ENCODE data around the gene POFUT1. TPM values are rescaled to one million over a fixed set of nuclear protein-coding genes. Genes with fewer than 3 reads are reported as not detected.

The POFUT1 gene
- polyA plus RNA-seq, 1 of the 3 experiments (the other 2 are of a cell fraction) = 35.6 TPM

DNA sequence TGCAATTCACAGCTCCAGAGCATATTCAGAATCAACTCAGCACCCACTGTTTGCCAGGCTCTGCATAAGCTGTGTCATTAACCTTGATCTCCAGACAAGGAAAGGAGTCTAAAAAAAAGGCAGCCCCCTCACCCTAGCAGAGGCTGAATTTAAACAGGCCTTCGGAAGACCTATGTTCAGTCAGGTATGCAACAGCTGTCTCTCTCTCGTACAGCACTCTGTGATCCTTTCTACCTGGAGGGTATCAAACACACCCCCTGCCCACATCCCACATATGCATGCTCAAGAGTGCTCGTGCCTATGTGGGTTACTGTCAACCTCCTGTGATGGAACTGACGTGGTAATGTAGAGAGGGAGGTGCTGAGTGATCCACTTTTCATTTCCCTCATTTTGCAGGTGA lies 8.7 kb upstream of the POFUT1 start:
- H3K9me3 ChIP-seq = no peaks in the 10 kb centered on the region
- no peak overlapping the region for H3K4me2 ChIP-seq
- peaks cover 6% of the 10 kb centered on the region for H3F3A ChIP-seq (replicated peaks; ENCODE audit: insufficient read depth)
- no peak overlapping the region for H2AFZ ChIP-seq (ENCODE audit: low read depth)
- H3K27ac ChIP-seq (ENCODE audit: low read depth in 2 of 2, low read length in 1 of 2) = no peak overlapping the region
- CTCF ChIA-PET = no interaction called here
- no peak for TF ChIP-seq SMC3 (IDR thresholded peaks at IDR 0.05; ENCODE audit: low read depth, low read length)
- TF ChIP-seq FOXM1 (IDR thresholded peaks at IDR 0.05; ENCODE audit: low read depth) = no peak
- TF ChIP-seq RAD21 (IDR thresholded peaks at IDR 0.05; ENCODE audit: low read length) = no peak
- no peak for TF ChIP-seq FOSL2 (IDR thresholded peaks at IDR 0.05; ENCODE audit: borderline replicate concordance, low read depth)
- no peak for TF ChIP-seq FOXJ3 (CRISPR knock-in tag; IDR thresholded peaks at IDR 0.05)
- no peak for TF ChIP-seq MXI1 (IDR thresholded peaks at IDR 0.05; ENCODE audit: low read depth, low read length)
- no peak for TF ChIP-seq TCF12 (IDR thresholded peaks at IDR 0.05)
- TF ChIP-seq, protein P1, sequence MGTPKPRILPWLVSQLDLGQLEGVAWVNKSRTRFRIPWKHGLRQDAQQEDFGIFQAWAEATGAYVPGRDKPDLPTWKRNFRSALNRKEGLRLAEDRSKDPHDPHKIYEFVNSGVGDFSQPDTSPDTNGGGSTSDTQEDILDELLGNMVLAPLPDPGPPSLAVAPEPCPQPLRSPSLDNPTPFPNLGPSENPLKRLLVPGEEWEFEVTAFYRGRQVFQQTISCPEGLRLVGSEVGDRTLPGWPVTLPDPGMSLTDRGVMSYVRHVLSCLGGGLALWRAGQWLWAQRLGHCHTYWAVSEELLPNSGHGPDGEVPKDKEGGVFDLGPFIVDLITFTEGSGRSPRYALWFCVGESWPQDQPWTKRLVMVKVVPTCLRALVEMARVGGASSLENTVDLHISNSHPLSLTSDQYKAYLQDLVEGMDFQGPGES (IDR thresholded peaks at IDR 0.05; ENCODE audit: low read depth, low read length) = no peak
- no peak overlapping the region for H3K9ac ChIP-seq
- H4K20me1 ChIP-seq (ENCODE audit: insufficient read depth) = peaks cover 24% of the 10 kb centered on the region
- H3K36me3 ChIP-seq (replicated peaks in 1 of 2; ENCODE audit: control insufficient read depth in 1 of 2, insufficient read depth in 2 of 2, low read length in 1 of 2) = peaks cover 43 to 78% of the 10 kb centered on the region in 2 experiments
- peaks cover 57% of the 10 kb centered on the region for H3K79me2 ChIP-seq (ENCODE audit: insufficient read depth)
- 100% methylated on average over 2 of the region's 4 CpGs for WGBS (ENCODE audit: low lambda C conversion rate)
- POLR2A ChIA-PET = no interaction called here
- DNase-seq = no peak
- no peak overlapping the region for H3K4me3 ChIP-seq (ENCODE audit: low read depth in 2 of 2, low read length in 1 of 2)
- H3K27me3 ChIP-seq (ENCODE audit: insufficient read depth) = no peaks in the 10 kb centered on the region
- no peaks in the 10 kb centered on the region for H3K9me2 ChIP-seq
- peaks cover 6 to 8% of the 10 kb centered on the region in 2 experiments; a peak in 2 of 4 replicates for H3K4me1 ChIP-seq (ENCODE audit: control insufficient read depth in 1 of 2, insufficient read depth in 2 of 2, low read depth in 1 of 2, low read length in 1 of 2)

DNA sequence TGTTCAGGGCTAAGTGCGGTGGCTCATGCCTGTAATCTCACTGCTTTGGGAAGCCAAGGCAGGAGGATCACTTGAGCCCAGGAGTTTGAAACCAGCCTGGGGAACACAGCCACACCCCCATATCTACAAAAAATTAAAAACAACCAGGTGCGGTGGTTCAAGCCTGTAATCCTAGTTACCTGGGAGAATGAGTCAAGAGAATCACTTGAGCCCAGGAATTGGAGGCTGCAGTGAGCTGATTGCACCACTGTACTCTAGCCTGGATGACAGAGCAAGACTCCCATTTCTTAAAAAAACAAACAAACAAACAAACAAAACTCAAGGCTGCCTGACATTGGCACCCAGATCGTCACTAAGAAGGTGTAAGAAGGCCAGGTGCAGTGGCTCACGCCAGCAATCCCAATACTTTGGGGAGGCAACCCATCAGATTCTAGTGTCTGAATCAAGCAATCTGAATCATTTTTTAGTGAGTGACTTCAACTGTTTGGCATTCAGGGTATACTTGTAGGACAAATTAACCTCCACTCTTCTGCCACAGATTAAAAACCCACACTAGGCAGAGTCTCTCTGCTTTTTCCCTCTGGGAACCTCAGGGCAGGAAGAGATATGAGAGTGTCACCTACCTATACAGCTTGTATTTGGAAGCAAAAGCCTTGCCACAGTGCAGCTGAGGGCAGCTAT lies 6.2 kb upstream of the POFUT1 start:
- Histone ChIP-seq H3K9ac (no peak overlapping the region), H3K9me3 (no peaks in the 10 kb centered on the region), H3K4me3 (ENCODE audit: low read depth in 2 of 2, low read length in 1 of 2) (no peak overlapping the region), H3K27ac (ENCODE audit: low read depth in 2 of 2, low read length in 1 of 2) (no peak overlapping the region), H3K79me2 (ENCODE audit: insufficient read depth) (peaks cover 81% of the 10 kb centered on the region), H3K4me1 (ENCODE audit: control insufficient read depth in 1 of 2, insufficient read depth in 2 of 2, low read depth in 1 of 2, low read length in 1 of 2) (peaks cover 20 to 21% of the 10 kb centered on the region in 2 experiments; a peak in 3 of 4 replicates), H3F3A (replicated peaks; ENCODE audit: insufficient read depth) (peaks cover 6% of the 10 kb centered on the region), H2AFZ (ENCODE audit: low read depth) (no peak overlapping the region), H3K4me2 (no peak overlapping the region), H3K27me3 (ENCODE audit: insufficient read depth) (no peaks in the 10 kb centered on the region), H3K9me2 (no peaks in the 10 kb centered on the region), H4K20me1 (ENCODE audit: insufficient read depth) (peaks cover 37% of the 10 kb centered on the region), H3K36me3 (replicated peaks in 1 of 2; ENCODE audit: control insufficient read depth in 1 of 2, insufficient read depth in 2 of 2, low read length in 1 of 2) (peaks cover 38 to 66% of the 10 kb centered on the region in 2 experiments)
- POLR2A ChIA-PET = interaction anchor here (1.2 kb wide), 1 partner anchor 11 kb away, joined by 3 read pairs; no protein-coding TSS in a partner anchor
- DNase-seq = no peak
- TF ChIP-seq NRF1 (IDR thresholded peaks at IDR 0.05; ENCODE audit: low read depth, low read length) (no peak), RCOR1 (IDR thresholded peaks at IDR 0.05; ENCODE audit: low read length) (no peak), FOXM1 (IDR thresholded peaks at IDR 0.05; ENCODE audit: low read depth) (no peak)
- 95% methylated on average over 4 of the region's 4 CpGs for WGBS (ENCODE audit: low lambda C conversion rate)
- CTCF ChIA-PET = interaction anchor here (1.3 kb wide), 1 partner anchor 10 kb away, joined by 3 read pairs; no protein-coding TSS in a partner anchor

- Histone ChIP-seq H3K9me3 (no peaks in the 10 kb centered on the region), H3K4me1 (ENCODE audit: control insufficient read depth in 1 of 2, insufficient read depth in 2 of 2, low read depth in 1 of 2, low read length in 1 of 2) (peaks cover 20 to 25% of the 10 kb centered on the region in 2 experiments; a peak in 3 of 4 replicates), H3F3A (replicated peaks; ENCODE audit: insufficient read depth) (peaks cover 6% of the 10 kb centered on the region), H2AFZ (ENCODE audit: low read depth) (no peak overlapping the region), H3K27ac (ENCODE audit: low read depth in 2 of 2, low read length in 1 of 2) (no peak overlapping the region), H3K4me2 (no peak overlapping the region), H3K27me3 (ENCODE audit: insufficient read depth) (no peaks in the 10 kb centered on the region), H4K20me1 (ENCODE audit: insufficient read depth) (peaks cover 37% of the 10 kb centered on the region), H3K9me2 (no peaks in the 10 kb centered on the region), H3K9ac (no peak overlapping the region), H3K36me3 (replicated peaks in 1 of 2; ENCODE audit: control insufficient read depth in 1 of 2, insufficient read depth in 2 of 2, low read length in 1 of 2) (peaks cover 36 to 63% of the 10 kb centered on the region in 2 experiments), H3K79me2 (ENCODE audit: insufficient read depth) (peaks cover 87% of the 10 kb centered on the region), H3K4me3 (ENCODE audit: low read depth in 2 of 2, low read length in 1 of 2) (no peak overlapping the region)
- no peak for DNase-seq
- POLR2A ChIA-PET = interaction anchor here (1.2 kb wide), 1 partner anchor 11 kb away, joined by 3 read pairs; no protein-coding TSS in a partner anchor
- CTCF ChIA-PET = interaction anchor here (1.3 kb wide), 1 partner anchor 11 kb away, joined by 3 read pairs; no protein-coding TSS in a partner anchor
- 91% methylated on average over 8 of the region's 8 CpGs for WGBS (ENCODE audit: low lambda C conversion rate)
- TF ChIP-seq NFIC (IDR thresholded peaks at IDR 0.05; ENCODE audit: borderline replicate concordance) (no peak), CHD2 (IDR thresholded peaks at IDR 0.05; ENCODE audit: low read length, partially characterized antibody) (no peak), RCOR1 (IDR thresholded peaks at IDR 0.05; ENCODE audit: low read length) (no peak), FOSL2 (IDR thresholded peaks at IDR 0.05; ENCODE audit: borderline replicate concordance, low read depth) (no peak), MAX (IDR thresholded peaks at IDR 0.05; ENCODE audit: low read depth) (no peak), ZBTB33 (IDR thresholded peaks at IDR 0.05; ENCODE audit: borderline replicate concordance, low read depth) (no peak), SIN3A (IDR thresholded peaks at IDR 0.05; ENCODE audit: borderline replicate concordance, low read depth, low read length) (no peak), TCF12 (IDR thresholded peaks at IDR 0.05) (no peak), NRF1 (IDR thresholded peaks at IDR 0.05; ENCODE audit: low read depth, low read length) (no peak), MEF2A (IDR thresholded peaks at IDR 0.05; ENCODE audit: borderline replicate concordance, low read depth) (no peak), JUND (IDR thresholded peaks at IDR 0.05) (no peak)
- TF ChIP-seq, protein P2, sequence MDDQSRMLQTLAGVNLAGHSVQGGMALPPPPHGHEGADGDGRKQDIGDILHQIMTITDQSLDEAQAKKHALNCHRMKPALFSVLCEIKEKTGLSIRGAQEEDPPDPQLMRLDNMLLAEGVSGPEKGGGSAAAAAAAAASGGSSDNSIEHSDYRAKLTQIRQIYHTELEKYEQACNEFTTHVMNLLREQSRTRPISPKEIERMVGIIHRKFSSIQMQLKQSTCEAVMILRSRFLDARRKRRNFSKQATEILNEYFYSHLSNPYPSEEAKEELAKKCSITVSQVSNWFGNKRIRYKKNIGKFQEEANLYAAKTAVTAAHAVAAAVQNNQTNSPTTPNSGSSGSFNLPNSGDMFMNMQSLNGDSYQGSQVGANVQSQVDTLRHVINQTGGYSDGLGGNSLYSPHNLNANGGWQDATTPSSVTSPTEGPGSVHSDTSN (IDR thresholded peaks at IDR 0.05) = no peak
Measured at GRCh38 chr20:32201977-32202363, 5.7 kb upstream of the POFUT1 start.

Data from SK-N-SH (cell line).